ENCODE data around the gene DDX1. TPM values are rescaled to one million over a fixed set of nuclear protein-coding genes. Genes with fewer than 3 reads are reported as not detected.

Gene DDX1
- polyA plus RNA-seq, 2 donors = 40.8 to 70.0 TPM

DNA sequence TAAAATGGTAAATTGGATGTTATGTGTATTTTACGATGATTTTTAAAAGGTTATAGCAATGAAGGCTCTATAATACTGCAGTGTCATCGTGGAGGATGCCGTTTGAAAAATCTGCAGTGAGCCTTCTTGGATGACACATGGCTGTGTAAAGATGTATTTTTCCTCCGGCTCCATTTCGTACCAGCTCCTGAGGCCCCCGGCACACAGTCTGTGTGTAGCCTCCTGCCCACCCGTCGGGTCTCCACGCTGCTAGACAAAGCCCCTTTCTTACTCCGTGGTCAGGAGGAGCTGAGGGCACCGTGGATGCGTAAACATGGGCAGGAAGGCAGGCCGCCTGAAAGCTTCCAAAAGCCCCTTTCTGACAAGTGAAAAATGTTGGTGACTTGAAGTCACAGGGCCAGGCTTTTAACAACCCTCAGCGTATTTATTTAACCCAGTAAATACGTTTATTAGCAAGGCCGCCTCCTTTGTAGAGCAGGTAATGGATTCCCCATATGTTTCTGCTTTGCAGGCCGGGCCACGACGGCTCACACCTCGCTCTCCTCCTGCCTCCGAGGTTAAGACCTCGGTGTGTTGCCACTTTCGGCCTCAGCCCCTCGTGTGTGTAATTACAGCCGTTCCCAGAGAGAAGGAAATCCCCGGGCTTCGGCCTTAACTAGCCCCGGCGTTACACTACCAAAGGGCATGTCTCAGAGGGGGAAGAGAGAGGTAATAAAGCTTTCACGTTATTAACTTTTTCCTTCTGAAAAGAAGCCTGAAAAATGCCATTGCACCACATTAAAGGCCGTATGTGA lies 72.8 kb downstream of the DDX1 start:
- WGBS, 2 donors = 76 to 85% methylated on average over 31 of the region's 31 CpGs
- no peaks in the 10 kb centered on the region for H3K27me3 ChIP-seq (ENCODE audit: control insufficient read depth in 1 of 2, insufficient read depth in 2 of 2, low read length in 2 of 2)
- no peaks in the 10 kb centered on the region for H3K36me3 ChIP-seq (ENCODE audit: control insufficient read depth in 2 of 2, insufficient read depth in 2 of 2, low read length in 1 of 2)
- H3K9me3 ChIP-seq (ENCODE audit: control insufficient read depth in 2 of 2, insufficient read depth in 1 of 2, low read depth in 1 of 2, low read length in 1 of 2) = no peaks in the 10 kb centered on the region
- H3K27ac ChIP-seq (ENCODE audit: low read depth in 2 of 2, low read length in 1 of 2) = no peak overlapping the region
- H3K4me1 ChIP-seq (ENCODE audit: control insufficient read depth in 2 of 2, insufficient read depth in 2 of 2, low read length in 1 of 2) = no peaks in the 10 kb centered on the region
- no peak overlapping the region for H3K4me3 ChIP-seq (ENCODE audit: low read depth in 1 of 2, low read length in 2 of 2)

DNA sequence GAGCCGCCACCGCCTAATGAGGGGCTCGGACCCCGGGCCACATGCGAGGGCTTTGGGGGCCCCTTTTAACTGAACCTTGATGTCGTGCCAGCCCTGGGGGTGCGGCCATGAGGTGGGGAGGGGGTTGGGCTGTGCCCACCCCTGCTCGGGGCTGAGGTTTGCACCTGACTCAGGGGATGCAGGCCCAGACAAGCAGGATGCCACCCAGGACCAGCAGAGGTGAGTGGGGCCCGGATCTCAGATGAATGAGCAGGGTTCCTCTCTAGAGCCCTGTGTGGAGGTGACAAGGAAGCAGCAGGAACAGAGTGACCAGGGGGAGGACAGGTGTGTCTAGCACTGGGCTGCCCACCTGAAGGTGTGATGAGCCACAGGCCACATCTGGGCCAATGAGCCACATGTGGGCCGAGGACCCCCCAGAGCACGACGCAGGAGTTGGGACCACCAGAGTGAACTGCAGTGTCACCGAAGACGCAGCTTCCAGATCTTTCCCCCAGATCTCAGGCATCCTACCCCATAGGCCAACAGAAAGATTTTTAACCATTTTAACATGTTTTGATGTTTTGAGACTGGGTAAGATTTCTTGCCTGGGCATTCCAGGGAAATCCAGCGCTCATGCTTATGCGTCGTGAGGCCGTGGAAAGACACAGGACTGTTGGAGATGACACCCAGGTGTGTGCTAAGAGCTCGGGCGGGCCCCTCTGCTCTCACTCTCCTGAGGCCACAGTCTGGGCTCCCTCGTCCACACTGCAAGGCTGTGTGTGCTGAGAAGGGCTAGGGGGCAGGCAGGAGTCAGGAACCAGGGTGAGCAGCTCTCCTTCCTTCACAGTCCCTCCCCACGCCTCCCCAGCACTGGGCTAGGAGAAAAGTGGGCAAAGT lies 73.6 kb downstream of the DDX1 start:
- WGBS, 2 donors = 84 to 85% methylated on average over 22 of the region's 22 CpGs
- Histone ChIP-seq H3K27me3 (ENCODE audit: control insufficient read depth in 1 of 2, insufficient read depth in 2 of 2, low read length in 2 of 2) (no peaks in the 10 kb centered on the region), H3K36me3 (ENCODE audit: control insufficient read depth in 2 of 2, insufficient read depth in 2 of 2, low read length in 1 of 2) (no peaks in the 10 kb centered on the region), H3K27ac (ENCODE audit: low read depth in 2 of 2, low read length in 1 of 2) (no peak overlapping the region), H3K4me3 (ENCODE audit: low read depth in 1 of 2, low read length in 2 of 2) (no peak overlapping the region), H3K4me1 (ENCODE audit: control insufficient read depth in 2 of 2, insufficient read depth in 2 of 2, low read length in 1 of 2) (no peaks in the 10 kb centered on the region), H3K9me3 (ENCODE audit: control insufficient read depth in 2 of 2, insufficient read depth in 1 of 2, low read depth in 1 of 2, low read length in 1 of 2) (no peaks in the 10 kb centered on the region)

DNA sequence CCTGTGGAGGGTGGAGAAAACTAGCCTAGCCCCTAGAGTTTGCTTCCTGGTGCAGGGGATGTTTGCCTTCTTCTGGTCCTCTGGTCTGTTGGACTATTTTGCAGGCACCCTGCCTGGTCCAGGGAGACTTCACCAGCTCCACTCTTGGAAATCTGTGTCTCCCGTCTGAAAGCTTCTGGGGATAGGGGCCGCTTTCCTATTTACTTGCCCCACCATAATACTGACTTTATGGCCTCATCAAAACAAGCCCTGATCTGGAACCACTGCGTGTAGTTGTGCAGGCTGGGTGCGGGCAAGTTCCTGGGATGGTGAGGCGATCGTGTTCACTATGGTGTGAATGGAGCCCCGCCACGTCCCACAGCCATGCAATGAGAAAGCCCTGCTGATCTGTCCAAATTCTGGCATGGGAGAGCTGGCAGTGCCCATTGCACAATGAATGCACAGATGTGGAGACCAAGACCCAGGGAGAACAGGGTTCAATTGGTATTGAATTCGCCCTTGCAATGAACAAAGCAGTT lies 74.3 kb downstream of the DDX1 start:
- H3K27ac ChIP-seq (ENCODE audit: low read depth in 2 of 2, low read length in 1 of 2) = no peak overlapping the region
- no peaks in the 10 kb centered on the region for H3K36me3 ChIP-seq (ENCODE audit: control insufficient read depth in 2 of 2, insufficient read depth in 2 of 2, low read length in 1 of 2)
- no peaks in the 10 kb centered on the region for H3K4me1 ChIP-seq (ENCODE audit: control insufficient read depth in 2 of 2, insufficient read depth in 2 of 2, low read length in 1 of 2)
- 88 to 95% methylated on average over 9 of the region's 9 CpGs for WGBS, 2 donors
- H3K27me3 ChIP-seq (ENCODE audit: control insufficient read depth in 1 of 2, insufficient read depth in 2 of 2, low read length in 2 of 2) = no peaks in the 10 kb centered on the region
- H3K4me3 ChIP-seq (ENCODE audit: low read depth in 1 of 2, low read length in 2 of 2) = no peak overlapping the region
- H3K9me3 ChIP-seq (ENCODE audit: control insufficient read depth in 2 of 2, insufficient read depth in 1 of 2, low read depth in 1 of 2, low read length in 1 of 2) = no peaks in the 10 kb centered on the region

DNA sequence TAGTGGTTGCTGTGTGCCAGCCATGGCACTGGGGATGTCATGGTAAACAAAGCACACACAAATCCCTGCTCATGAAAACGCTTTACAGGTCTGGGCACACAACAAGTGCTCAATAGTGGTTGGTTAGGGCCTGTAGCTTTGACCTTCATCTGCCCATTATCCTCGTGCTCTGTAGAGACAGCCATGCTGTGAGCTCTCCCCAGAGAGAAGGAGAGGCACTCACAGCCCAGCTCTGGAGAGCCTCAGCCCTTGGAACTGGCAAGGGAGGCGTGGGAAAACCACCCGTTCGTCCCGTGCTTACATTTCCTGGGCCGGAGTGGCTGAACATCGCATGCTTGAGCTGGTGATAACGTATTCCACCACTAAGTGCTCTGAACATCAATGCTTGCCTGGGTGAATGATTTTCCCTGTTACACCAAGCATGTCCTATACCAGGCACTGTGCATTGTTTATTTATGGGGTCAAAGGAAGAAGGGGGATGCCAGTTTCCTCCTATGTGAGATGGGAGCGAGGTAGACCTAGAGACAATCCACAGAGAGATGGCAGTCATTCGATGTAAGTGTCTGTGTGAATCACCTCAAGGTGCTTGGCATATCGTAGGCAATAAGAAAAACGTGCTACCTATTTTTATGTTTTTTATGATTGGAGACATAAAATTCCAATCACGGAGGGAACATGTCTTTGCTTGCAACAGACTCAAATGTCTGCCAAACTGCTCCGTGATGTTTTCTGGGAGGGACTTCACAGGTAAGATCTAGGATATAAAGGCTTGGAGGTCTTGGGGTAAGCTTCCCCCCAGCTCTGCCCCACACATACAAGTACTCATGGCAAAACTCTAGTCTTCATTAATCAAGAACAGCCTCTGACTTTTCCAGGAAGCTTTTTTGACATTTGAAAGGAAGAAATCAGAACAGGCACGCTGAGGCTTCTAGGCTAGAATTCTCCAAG lies 75.5 kb downstream of the DDX1 start:
- Histone ChIP-seq H3K9me3 (ENCODE audit: control insufficient read depth in 2 of 2, insufficient read depth in 1 of 2, low read depth in 1 of 2, low read length in 1 of 2) (no peaks in the 10 kb centered on the region), H3K36me3 (ENCODE audit: control insufficient read depth in 2 of 2, insufficient read depth in 2 of 2, low read length in 1 of 2) (no peaks in the 10 kb centered on the region), H3K27ac (ENCODE audit: low read depth in 2 of 2, low read length in 1 of 2) (no peak overlapping the region), H3K27me3 (ENCODE audit: control insufficient read depth in 1 of 2, insufficient read depth in 2 of 2, low read length in 2 of 2) (no peaks in the 10 kb centered on the region), H3K4me1 (ENCODE audit: control insufficient read depth in 2 of 2, insufficient read depth in 2 of 2, low read length in 1 of 2) (no peaks in the 10 kb centered on the region), H3K4me3 (ENCODE audit: low read depth in 1 of 2, low read length in 2 of 2) (no peak overlapping the region)
- WGBS, 2 donors = 52 to 65% methylated on average over 16 of the region's 16 CpGs

DNA sequence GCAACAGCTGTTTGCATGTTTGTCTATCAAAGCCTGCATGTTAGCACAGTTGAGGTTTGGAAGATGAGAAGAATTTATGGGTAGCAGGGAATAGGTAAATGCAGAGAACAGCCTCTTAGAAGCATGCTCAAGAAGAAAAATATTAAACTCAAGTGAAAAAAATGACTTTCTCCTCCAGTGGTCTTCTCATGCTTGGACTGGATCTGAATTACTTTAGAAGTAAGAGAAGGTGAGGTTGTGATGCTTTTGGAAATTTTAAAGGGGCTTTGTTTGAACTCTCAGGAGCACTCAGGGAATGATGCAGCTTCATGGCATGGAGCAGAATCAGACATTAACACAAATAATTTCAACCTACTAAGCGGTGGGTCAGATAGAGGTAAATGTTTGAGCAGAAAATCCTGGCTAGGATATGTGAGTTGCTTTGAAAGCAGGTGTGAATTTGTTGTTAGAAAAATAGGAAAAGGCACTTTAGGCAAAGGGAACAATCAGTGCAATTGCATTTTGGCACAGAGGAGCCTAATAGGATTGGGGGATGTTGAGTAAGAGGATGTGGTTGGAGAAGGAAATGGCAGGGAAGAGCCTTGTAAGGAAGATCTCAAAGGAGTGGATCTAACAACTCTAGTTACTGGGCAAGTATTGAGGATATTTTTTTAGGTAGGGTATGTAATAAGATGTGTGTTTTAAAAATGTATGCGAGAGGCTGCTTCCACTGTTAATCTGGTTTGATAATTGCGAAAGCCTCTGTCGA lies 76.3 kb downstream of the DDX1 start:
- Histone ChIP-seq H3K36me3 (ENCODE audit: control insufficient read depth in 2 of 2, insufficient read depth in 2 of 2, low read length in 1 of 2) (no peaks in the 10 kb centered on the region), H3K9me3 (ENCODE audit: control insufficient read depth in 2 of 2, insufficient read depth in 1 of 2, low read depth in 1 of 2, low read length in 1 of 2) (no peaks in the 10 kb centered on the region), H3K4me3 (ENCODE audit: low read depth in 1 of 2, low read length in 2 of 2) (no peak overlapping the region), H3K27me3 (ENCODE audit: control insufficient read depth in 1 of 2, insufficient read depth in 2 of 2, low read length in 2 of 2) (no peaks in the 10 kb centered on the region), H3K4me1 (ENCODE audit: control insufficient read depth in 2 of 2, insufficient read depth in 2 of 2, low read length in 1 of 2) (no peaks in the 10 kb centered on the region), H3K27ac (ENCODE audit: low read depth in 2 of 2, low read length in 1 of 2) (no peak overlapping the region)
- 81 to 84% methylated on average over 4 of the region's 4 CpGs for WGBS, 2 donors

DNA sequence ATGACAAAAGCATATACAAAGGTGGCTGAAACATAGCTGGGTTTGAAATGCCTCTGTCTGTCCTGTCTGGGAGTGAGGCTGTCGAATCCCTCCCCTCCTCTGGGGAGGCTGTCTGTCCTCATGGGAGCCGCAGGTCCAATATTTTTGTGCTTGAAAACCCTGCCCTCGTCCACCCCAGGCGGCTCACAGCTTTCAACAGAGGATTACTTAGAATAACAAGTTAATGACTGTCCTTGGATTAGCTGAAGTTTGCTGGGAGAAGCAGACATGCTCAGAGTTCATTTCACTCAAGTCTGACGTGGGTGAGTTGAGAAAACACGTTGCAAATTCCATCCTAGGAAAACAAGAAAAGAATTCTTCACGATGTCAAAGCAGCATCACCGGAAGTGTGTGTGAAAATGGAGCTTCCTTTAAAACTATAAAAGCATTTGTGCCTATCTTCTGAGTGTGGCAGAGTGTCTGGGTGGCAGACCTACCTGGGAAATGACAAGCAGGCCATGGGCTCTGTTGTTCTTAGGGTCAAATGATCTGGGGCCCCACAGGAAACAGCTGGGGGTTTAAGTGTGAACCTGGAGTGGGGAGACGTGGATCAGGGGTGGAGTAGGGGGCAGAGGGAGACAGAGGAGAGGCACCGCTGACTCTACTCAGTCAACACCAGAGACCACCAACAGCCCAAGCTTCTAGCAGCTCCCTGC lies 77.1 kb downstream of the DDX1 start:
- H3K27me3 ChIP-seq (ENCODE audit: control insufficient read depth in 1 of 2, insufficient read depth in 2 of 2, low read length in 2 of 2) = no peaks in the 10 kb centered on the region

DNA sequence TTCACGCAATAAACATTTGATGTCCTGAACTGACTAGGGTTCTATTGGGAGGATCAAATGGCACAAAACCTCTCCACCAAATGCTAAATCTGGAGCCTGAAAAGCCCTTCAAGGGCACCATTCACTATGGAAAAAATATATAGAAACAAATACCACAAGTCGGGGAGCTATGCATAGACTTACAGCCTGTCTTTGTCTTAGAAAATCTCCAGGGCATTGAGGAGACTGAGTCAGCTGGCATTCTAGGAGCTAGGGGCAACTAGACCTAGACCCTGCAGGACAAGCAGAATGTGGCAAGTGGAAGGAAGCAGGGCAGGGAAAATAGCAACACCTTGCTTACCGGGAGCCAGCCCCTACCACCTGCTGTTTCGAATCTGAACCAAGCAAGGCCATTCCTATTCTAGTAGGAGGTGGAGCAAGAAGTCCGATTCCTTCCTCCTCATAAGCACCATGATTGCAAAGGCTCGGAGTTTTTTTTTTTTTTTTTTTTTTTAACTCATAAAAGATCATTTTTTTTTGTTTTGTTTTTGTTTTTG lies 77.8 kb downstream of the DDX1 start:
- H3K27ac ChIP-seq (ENCODE audit: low read depth in 2 of 2, low read length in 1 of 2) = no peak overlapping the region
- 90 to 93% methylated on average over 6 of the region's 6 CpGs for WGBS, 2 donors

More for the DNA sequence above, 77.1 kb downstream of the DDX1 start:
- Histone ChIP-seq H3K27ac (ENCODE audit: low read depth in 2 of 2, low read length in 1 of 2) (no peak overlapping the region), H3K36me3 (ENCODE audit: control insufficient read depth in 2 of 2, insufficient read depth in 2 of 2, low read length in 1 of 2) (no peaks in the 10 kb centered on the region), H3K4me3 (ENCODE audit: low read depth in 1 of 2, low read length in 2 of 2) (no peak overlapping the region), H3K4me1 (ENCODE audit: control insufficient read depth in 2 of 2, insufficient read depth in 2 of 2, low read length in 1 of 2) (peaks cover 0 to under 1% of the 10 kb centered on the region in 2 donors), H3K9me3 (ENCODE audit: control insufficient read depth in 2 of 2, insufficient read depth in 1 of 2, low read depth in 1 of 2, low read length in 1 of 2) (no peaks in the 10 kb centered on the region)
- WGBS, 2 donors = 50 to 59% methylated on average over 10 of the region's 10 CpGs

DNA sequence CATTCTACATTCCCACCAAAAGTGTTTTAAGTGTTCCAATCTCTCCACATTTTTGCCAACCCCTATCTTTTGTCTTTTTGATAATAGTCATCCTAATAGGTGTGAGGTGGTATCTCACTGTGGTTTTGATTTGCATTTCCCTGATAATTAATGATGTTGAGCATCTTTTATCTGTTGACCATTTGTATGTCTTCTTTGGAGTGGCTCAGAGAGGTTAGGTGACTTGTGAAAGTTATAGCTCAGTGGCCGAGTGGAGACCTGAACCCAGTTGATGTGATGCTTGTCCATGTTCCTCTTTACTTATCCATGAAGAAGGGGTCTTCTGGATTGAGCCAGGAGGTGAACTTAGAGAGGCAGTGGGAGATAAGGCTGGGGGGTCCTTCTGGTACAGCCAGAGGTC lies 78.8 kb downstream of the DDX1 start:
- 88 to 93% methylated on average over 1 of the region's 1 CpG for WGBS, 2 donors
- H3K9me3 ChIP-seq (ENCODE audit: control insufficient read depth in 2 of 2, insufficient read depth in 1 of 2, low read depth in 1 of 2, low read length in 1 of 2) = no peaks in the 10 kb centered on the region
- peaks cover 0 to 10% of the 10 kb centered on the region in 2 donors for H3K4me1 ChIP-seq (ENCODE audit: control insufficient read depth in 2 of 2, insufficient read depth in 2 of 2, low read length in 1 of 2)
- no peak overlapping the region for H3K4me3 ChIP-seq (ENCODE audit: low read depth in 1 of 2, low read length in 2 of 2)
- H3K27ac ChIP-seq (ENCODE audit: low read depth in 2 of 2, low read length in 1 of 2) = no peak overlapping the region
- no peaks in the 10 kb centered on the region for H3K27me3 ChIP-seq (ENCODE audit: control insufficient read depth in 1 of 2, insufficient read depth in 2 of 2, low read length in 2 of 2)
- H3K36me3 ChIP-seq (ENCODE audit: control insufficient read depth in 2 of 2, insufficient read depth in 2 of 2, low read length in 1 of 2) = no peaks in the 10 kb centered on the region

More for the DNA sequence above, 77.8 kb downstream of the DDX1 start:
- Histone ChIP-seq H3K4me1 (ENCODE audit: control insufficient read depth in 2 of 2, insufficient read depth in 2 of 2, low read length in 1 of 2) (peaks cover 0 to 5% of the 10 kb centered on the region in 2 donors), H3K27me3 (ENCODE audit: control insufficient read depth in 1 of 2, insufficient read depth in 2 of 2, low read length in 2 of 2) (no peaks in the 10 kb centered on the region), H3K36me3 (ENCODE audit: control insufficient read depth in 2 of 2, insufficient read depth in 2 of 2, low read length in 1 of 2) (no peaks in the 10 kb centered on the region), H3K4me3 (ENCODE audit: low read depth in 1 of 2, low read length in 2 of 2) (no peak overlapping the region), H3K9me3 (ENCODE audit: control insufficient read depth in 2 of 2, insufficient read depth in 1 of 2, low read depth in 1 of 2, low read length in 1 of 2) (no peaks in the 10 kb centered on the region)
